ENCODE measurements around the gene EPB41L3. TPM values are rescaled to one million over a fixed set of nuclear protein-coding genes. Genes with fewer than 3 reads are reported as not detected.

EPB41L3 gene
- total and polyA plus RNA-seq, 3 donors from 2014 or later: 152 to 403 (median 274) TPM

- intact Hi-C loops (cut with DNase I; ENCODE audit: low total_unique reads): no loop called here
- peaks cover 5% of the 10 kb centered on the region for H3K4me1 ChIP-seq
These were observed 86.3 kb downstream of the EPB41L3 start for GRCh38 chr18:5457462-5457957.

GRCh38 chr18:5456577-5457461, 87.0 kb downstream of the EPB41L3 start:
- Histone ChIP-seq H3K4me1 (peaks cover 4% of the 10 kb centered on the region), H3K36me3 (ENCODE audit: low read depth, missing control alignments) (no peaks in the 10 kb centered on the region), H3K27ac (no peak overlapping the region), H3K4me3 (no peak overlapping the region), H3K27me3 (no peaks in the 10 kb centered on the region), H3K9me3 (no peaks in the 10 kb centered on the region)
- TF ChIP-seq POLR2A (IDR thresholded peaks at IDR 0.05) (no peak), CTCF (IDR thresholded peaks at IDR 0.05) (peak in 2 of 3 experiments; percentile 40)
- intact Hi-C loops (cut with DNase I; ENCODE audit: low total_unique reads): no loop called here
- DNase-seq: peak; percentile 26
- WGBS, 2 donors: 51% methylated on average over 15 of the region's 15 CpGs

More at GRCh38 chr18:5457462-5457957, 86.3 kb downstream of the EPB41L3 start:
- DNase-seq: no peak
- H3K27ac ChIP-seq: no peak overlapping the region
- TF ChIP-seq CTCF (IDR thresholded peaks at IDR 0.05): no peak
- no peak for TF ChIP-seq POLR2A (IDR thresholded peaks at IDR 0.05)
- no peaks in the 10 kb centered on the region for H3K36me3 ChIP-seq (ENCODE audit: low read depth, missing control alignments)
- no peak overlapping the region for H3K4me3 ChIP-seq
- no peaks in the 10 kb centered on the region for H3K9me3 ChIP-seq
- 84 to 89% methylated on average over 7 of the region's 7 CpGs for WGBS, 2 donors
- no peaks in the 10 kb centered on the region for H3K27me3 ChIP-seq

- no peak overlapping the region for H3K27ac ChIP-seq
- H3K4me1 ChIP-seq: no peaks in the 10 kb centered on the region
These were observed 88.1 kb downstream of the EPB41L3 start for GRCh38 chr18:5455674-5456073.

GRCh38 chr18:5452943-5453443, 90.8 kb downstream of the EPB41L3 start:
- Histone ChIP-seq H3K27me3 (no peaks in the 10 kb centered on the region), H3K4me3 (no peak overlapping the region), H3K36me3 (ENCODE audit: low read depth, missing control alignments) (no peaks in the 10 kb centered on the region), H3K9me3 (no peaks in the 10 kb centered on the region), H3K27ac (no peak overlapping the region), H3K4me1 (no peaks in the 10 kb centered on the region)
- WGBS, 2 donors: 85 to 91% methylated on average over 2 of the region's 2 CpGs
- DNase-seq: no peak
- TF ChIP-seq CTCF (IDR thresholded peaks at IDR 0.05): no peak
- no peak for TF ChIP-seq POLR2A (IDR thresholded peaks at IDR 0.05)
- intact Hi-C loops (cut with DNase I; ENCODE audit: low total_unique reads): no loop called here

More at GRCh38 chr18:5455674-5456073, 88.1 kb downstream of the EPB41L3 start:
- no peak overlapping the region for H3K4me3 ChIP-seq
- no peak for DNase-seq
- H3K9me3 ChIP-seq: no peaks in the 10 kb centered on the region
- no peak for TF ChIP-seq CTCF (IDR thresholded peaks at IDR 0.05)
- TF ChIP-seq POLR2A (IDR thresholded peaks at IDR 0.05): no peak
- WGBS, 2 donors: 80 to 90% methylated on average over 7 of the region's 7 CpGs
- intact Hi-C loops (cut with DNase I; ENCODE audit: low total_unique reads): no loop called here
- no peaks in the 10 kb centered on the region for H3K36me3 ChIP-seq (ENCODE audit: low read depth, missing control alignments)
- H3K27me3 ChIP-seq: no peaks in the 10 kb centered on the region
